HT1080 (cell line): Measurements from ENCODE around the gene OR51B5. TPM values are rescaled to one million over a fixed set of nuclear protein-coding genes. Genes with fewer than 3 reads are reported as not detected.
A peak's percentile ranks its signal among the peaks of the same experiment; 100 is the strongest.
"Not testable (repeated sequence)": the region's sequence is repeated elsewhere in the genome, so short reads cannot be mapped to it uniquely, and the experiment has no call there.

ENCODE experiments used
- DNase-seq: peaks from one replicate; pipeline ENCODE4 v3.0.0-alpha.2; 2015; ENCODE audit warnings: low read depth
- polyA plus RNA-seq, 2 experiments: library from polyadenylated mRNA; depleted of rRNA; stranded (reverse); fragments of >200 nt; gene quantifications; 2 replicates each; pipeline ENCODE4 v1.2.3, GENCODE V29; 2015
- total RNA-seq: library from RNA; depleted of rRNA; stranded (reverse); fragments of >200 nt; shearing (Covaris generic); gene quantifications from 2 replicates; pipeline ENCODE4 v1.2.3, GENCODE V29; 2014; rRNA removed

The OR51B5 gene
- total RNA-seq, result 118 and 147 TPM in 2 replicates
- polyA plus RNA-seq (2015; cell fraction: cytosol; rRNA removed), result 59.8 and 66.9 TPM in 2 replicates
- polyA plus RNA-seq (2015; cell fraction: nucleus; rRNA removed), result 34.6 and 35.8 TPM in 2 replicates

GRCh38 chr11:5343474-5344335 is at the start of gene OR51B5:
OR51B5 (minus strand) TSS chr11:5343524; CDS start chr11:5343524, 0 bp downstream.
- no peak for DNase-seq

GRCh38 chr11:5390210-5390609 is 46.9 kb upstream of the OR51B5 start:
- DNase-seq, result no peak

- DNase-seq, result no peak
These were observed 41.0 kb upstream of the OR51B5 start for GRCh38 chr11:5384335-5384734.

GRCh38 chr11:5383576-5383975 is 40.3 kb upstream of the OR51B5 start, which contains the start of gene OR51M1:
OR51M1 (plus strand) TSS chr11:5383812; CDS start chr11:5389399, 5,587 bp downstream.
- DNase-seq, result no peak

- peak; percentile 58 for DNase-seq
These were observed 37.5 kb upstream of the OR51B5 start for GRCh38 chr11:5380740-5381342.

GRCh38 chr11:5369789-5370188 is 26.5 kb upstream of the OR51B5 start:
- no peak for DNase-seq

GRCh38 chr11:5368502-5369043 is 25.2 kb upstream of the OR51B5 start:
- DNase-seq, result no peak

- peak; percentile 42 for DNase-seq
These were observed 24.2 kb upstream of the OR51B5 start for GRCh38 chr11:5367448-5368074.

- DNase-seq, result peak; percentile 31
These were observed 23.5 kb upstream of the OR51B5 start for GRCh38 chr11:5366856-5367255.

- not testable (repeated sequence) for DNase-seq
These were observed 23.0 kb upstream of the OR51B5 start for GRCh38 chr11:5366365-5366764.

- peak; percentile 83 for DNase-seq
These were observed 20.9 kb upstream of the OR51B5 start for GRCh38 chr11:5364214-5364613.

- no peak for DNase-seq
These were observed 20.4 kb upstream of the OR51B5 start for GRCh38 chr11:5363679-5364078.

GRCh38 chr11:5362017-5362625 is 18.8 kb upstream of the OR51B5 start:
- no peak for DNase-seq

GRCh38 chr11:5356031-5356430 is 12.7 kb upstream of the OR51B5 start:
- DNase-seq, result not testable (repeated sequence)

GRCh38 chr11:5351208-5351607 is 7.9 kb upstream of the OR51B5 start, which contains the start of gene OR51B6:
OR51B6 (plus strand) TSS chr11:5351508; CDS start chr11:5351508, 0 bp downstream.
- no peak for DNase-seq

- no peak for DNase-seq
These were observed 6.2 kb upstream of the OR51B5 start for GRCh38 chr11:5349550-5349949.

- no peak for DNase-seq
These were observed 5.3 kb upstream of the OR51B5 start for GRCh38 chr11:5348551-5349194.

GRCh38 chr11:5345831-5346230 is 2.5 kb upstream of the OR51B5 start:
- no peak for DNase-seq

- DNase-seq, result no peak
These were observed 3.5 kb downstream of the OR51B5 start for GRCh38 chr11:5339771-5340322.

- DNase-seq, result not testable (repeated sequence)
These were observed 6.1 kb downstream of the OR51B5 start for GRCh38 chr11:5337253-5337652.
